ENCODE results near the gene JOSD1.
"Not testable (repeated sequence)": the region's sequence is repeated elsewhere in the genome, so short reads cannot be mapped to it uniquely, and the experiment has no call there.

Gene JOSD1

DNA sequence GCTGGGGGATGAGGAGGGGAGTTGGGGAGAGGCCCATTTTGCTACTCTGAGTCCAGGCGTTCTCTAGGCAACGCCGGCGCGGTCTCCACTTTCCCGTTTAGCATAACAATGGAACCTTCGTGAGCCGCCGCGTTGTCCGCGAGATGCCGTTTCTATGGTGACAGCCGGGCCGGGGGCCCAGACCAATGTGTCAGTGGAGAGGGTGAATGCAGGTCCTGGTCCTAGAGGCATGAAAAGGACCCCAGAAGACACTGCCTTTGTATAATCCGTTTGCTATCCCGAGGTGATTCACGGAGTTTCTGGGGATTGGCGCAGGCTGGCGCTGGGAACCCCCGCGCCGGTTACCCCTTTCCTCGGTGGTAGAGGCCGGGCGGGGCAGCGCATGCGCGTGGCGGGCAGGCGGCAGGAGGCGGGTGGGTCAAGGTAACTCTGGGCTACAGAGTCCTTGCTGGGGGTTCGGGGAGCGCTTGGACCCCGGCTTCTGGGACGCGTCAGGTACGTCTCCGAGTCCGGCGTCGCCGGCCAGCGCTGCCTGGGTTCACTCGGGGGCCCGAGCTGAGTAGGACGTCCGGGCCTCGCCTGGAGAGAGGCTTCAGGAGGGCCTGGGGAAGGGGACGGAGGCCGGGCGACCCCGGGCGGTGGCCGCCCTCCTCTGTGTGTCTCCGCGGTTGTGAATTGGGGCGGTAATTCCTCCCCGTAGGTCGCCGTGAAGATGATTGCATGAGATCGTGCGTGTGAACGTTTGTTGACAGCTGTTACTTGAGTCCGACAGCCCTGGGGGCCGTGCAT, 44.3 kb downstream of the JOSD1 start, which contains the start of the genes CBY1 and FAM227A:
Gene CBY1, plus strand, starts transcription at position 383 of the 789 bp plus-strand sequence. CDS start 11,417 bp downstream, outside the sequence.
Gene FAM227A, minus strand, starts transcription at position 137 of the 789 bp plus-strand sequence. CDS start 6,224 bp downstream, outside the sequence.
- H3K4me3 ChIP-seq (ENCODE audit: low read depth, low read length), result peak within 1 kb of the TSS; percentile 89
- H3K4me1 ChIP-seq (ENCODE audit: control insufficient read depth, insufficient read depth, low read length), result peaks cover 3% of the 10 kb centered on the region
- no peaks in the 10 kb centered on the region for H3K9me3 ChIP-seq (ENCODE audit: control insufficient read depth, insufficient read depth, low read length)
- H3K9ac ChIP-seq (ENCODE audit: low read depth, low read length), result peak within 1 kb of the TSS; percentile 99
- no peaks in the 10 kb centered on the region for H3K27me3 ChIP-seq (ENCODE audit: control insufficient read depth, insufficient read depth, low read length)
- no peaks in the 10 kb centered on the region for H3K36me3 ChIP-seq (ENCODE audit: control insufficient read depth, insufficient read depth, low read length)

DNA sequence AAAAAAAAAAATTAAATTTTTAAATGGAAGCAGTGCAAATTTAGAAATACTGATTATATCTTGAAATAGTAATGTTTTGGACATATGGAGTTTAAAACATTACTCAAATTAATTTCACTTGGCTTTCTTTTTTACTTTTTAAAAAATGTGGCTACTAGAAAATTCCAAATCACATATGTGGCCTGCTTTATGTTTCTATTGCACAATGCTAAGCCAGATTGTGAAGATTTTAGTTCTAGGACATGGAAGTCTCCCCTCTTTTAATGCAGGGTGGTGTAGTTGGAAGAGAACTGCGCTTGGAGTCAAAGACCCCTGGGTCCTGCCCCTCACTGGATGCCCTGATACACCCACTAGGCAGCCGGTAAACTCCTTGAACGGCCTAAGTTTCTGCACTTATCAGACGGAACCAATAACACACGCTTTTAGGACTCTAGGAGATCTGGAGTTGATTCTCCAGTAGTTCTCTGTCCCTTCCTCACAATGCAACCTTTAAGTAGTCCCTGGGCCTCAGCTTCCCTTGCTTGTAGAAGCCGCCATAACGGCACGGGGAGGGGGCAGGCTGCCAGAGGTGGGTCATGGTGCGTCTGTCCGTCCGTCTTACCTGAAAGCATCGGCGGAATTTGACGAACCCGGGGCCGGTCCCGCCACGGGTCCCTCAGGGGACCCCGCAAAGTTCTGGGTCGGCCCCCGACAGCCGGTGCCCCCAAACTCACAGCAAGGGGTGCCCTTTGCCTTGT, 45.1 kb downstream of the JOSD1 start:
- H3K9me3 ChIP-seq (ENCODE audit: control insufficient read depth, insufficient read depth, low read length), result no peaks in the 10 kb centered on the region
- no peaks in the 10 kb centered on the region for H3K36me3 ChIP-seq (ENCODE audit: control insufficient read depth, insufficient read depth, low read length)
- H3K9ac ChIP-seq (ENCODE audit: low read depth, low read length), result peak overlapping the region; percentile 14
- no peaks in the 10 kb centered on the region for H3K27me3 ChIP-seq (ENCODE audit: control insufficient read depth, insufficient read depth, low read length)
- peak overlapping the region; percentile 89 for H3K4me3 ChIP-seq (ENCODE audit: low read depth, low read length)
- peaks cover 3% of the 10 kb centered on the region for H3K4me1 ChIP-seq (ENCODE audit: control insufficient read depth, insufficient read depth, low read length)

DNA sequence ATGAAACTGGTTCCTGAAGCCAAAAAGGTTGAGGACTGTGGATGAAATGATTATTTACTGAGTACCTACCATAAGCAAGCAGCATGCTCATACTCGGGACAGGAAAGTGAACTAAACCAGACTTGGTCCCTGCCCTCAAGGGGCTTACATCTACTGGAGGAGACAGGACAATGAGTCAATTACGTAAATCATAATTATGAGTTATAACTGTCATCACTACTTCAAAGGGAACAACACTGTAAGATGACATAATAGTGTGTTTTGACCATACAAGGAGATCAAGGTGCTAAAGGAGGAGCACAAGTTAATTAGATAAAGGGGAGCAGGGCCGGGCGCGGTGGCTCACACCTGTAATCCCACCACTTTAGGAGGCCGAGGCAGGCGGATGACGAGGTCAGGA, 47.0 kb downstream of the JOSD1 start:
- no peaks in the 10 kb centered on the region for H3K27me3 ChIP-seq (ENCODE audit: control insufficient read depth, insufficient read depth, low read length)
- no peak overlapping the region for H3K4me3 ChIP-seq (ENCODE audit: low read depth, low read length)
- H3K9ac ChIP-seq (ENCODE audit: low read depth, low read length), result no peak overlapping the region
- H3K36me3 ChIP-seq (ENCODE audit: control insufficient read depth, insufficient read depth, low read length), result no peaks in the 10 kb centered on the region
- no peaks in the 10 kb centered on the region for H3K9me3 ChIP-seq (ENCODE audit: control insufficient read depth, insufficient read depth, low read length)
- H3K4me1 ChIP-seq (ENCODE audit: control insufficient read depth, insufficient read depth, low read length), result peaks cover 3% of the 10 kb centered on the region

GRCh38 chr22:38652859-38653258, 47.9 kb downstream of the JOSD1 start:
- H3K9me3 ChIP-seq (ENCODE audit: control insufficient read depth, insufficient read depth, low read length), result no peaks in the 10 kb centered on the region
- H3K9ac ChIP-seq (ENCODE audit: low read depth, low read length), result no peak overlapping the region
- H3K4me1 ChIP-seq (ENCODE audit: control insufficient read depth, insufficient read depth, low read length), result peaks cover 3% of the 10 kb centered on the region
- H3K4me3 ChIP-seq (ENCODE audit: low read depth, low read length), result no peak overlapping the region
- H3K27me3 ChIP-seq (ENCODE audit: control insufficient read depth, insufficient read depth, low read length), result no peaks in the 10 kb centered on the region
- H3K36me3 ChIP-seq (ENCODE audit: control insufficient read depth, insufficient read depth, low read length), result no peaks in the 10 kb centered on the region

DNA sequence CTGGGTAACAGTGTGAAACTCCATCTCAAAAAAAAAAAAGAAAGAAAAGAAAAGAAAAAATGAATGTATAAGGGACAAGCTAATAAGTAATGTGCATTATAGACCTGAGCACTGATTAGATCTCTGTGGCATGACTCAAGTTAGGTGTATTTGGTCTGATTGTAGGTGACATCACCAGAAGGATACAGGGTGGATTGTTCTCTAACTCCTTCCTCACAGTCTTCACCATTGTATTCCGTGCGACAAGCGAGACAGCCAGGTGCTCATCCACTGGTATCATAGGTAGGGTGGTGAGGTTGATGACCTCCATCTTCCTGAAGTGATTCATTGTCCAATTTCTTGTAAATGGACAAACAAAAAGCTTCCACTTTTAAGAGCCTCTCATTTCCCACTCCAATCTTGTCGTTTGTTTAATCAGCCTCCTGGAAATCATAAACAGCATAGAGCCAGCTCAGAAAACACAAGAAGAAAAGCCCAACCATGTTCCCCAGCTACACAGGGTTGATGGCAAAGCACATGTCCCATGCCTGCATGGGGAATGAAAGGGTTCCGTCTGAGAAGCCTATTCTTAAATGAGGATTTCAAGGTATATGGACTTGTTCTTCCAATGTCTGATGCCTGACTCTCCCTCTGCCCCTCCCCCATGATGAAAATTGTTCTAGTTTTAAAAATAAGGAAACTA, 50.8 kb downstream of the JOSD1 start:
- no peaks in the 10 kb centered on the region for H3K27me3 ChIP-seq (ENCODE audit: control insufficient read depth, insufficient read depth, low read length)
- H3K9me3 ChIP-seq (ENCODE audit: control insufficient read depth, insufficient read depth, low read length), result no peaks in the 10 kb centered on the region
- no peaks in the 10 kb centered on the region for H3K4me1 ChIP-seq (ENCODE audit: control insufficient read depth, insufficient read depth, low read length)
- no peaks in the 10 kb centered on the region for H3K36me3 ChIP-seq (ENCODE audit: control insufficient read depth, insufficient read depth, low read length)
- no peak overlapping the region for H3K9ac ChIP-seq (ENCODE audit: low read depth, low read length)
- no peak overlapping the region for H3K4me3 ChIP-seq (ENCODE audit: low read depth, low read length)

DNA sequence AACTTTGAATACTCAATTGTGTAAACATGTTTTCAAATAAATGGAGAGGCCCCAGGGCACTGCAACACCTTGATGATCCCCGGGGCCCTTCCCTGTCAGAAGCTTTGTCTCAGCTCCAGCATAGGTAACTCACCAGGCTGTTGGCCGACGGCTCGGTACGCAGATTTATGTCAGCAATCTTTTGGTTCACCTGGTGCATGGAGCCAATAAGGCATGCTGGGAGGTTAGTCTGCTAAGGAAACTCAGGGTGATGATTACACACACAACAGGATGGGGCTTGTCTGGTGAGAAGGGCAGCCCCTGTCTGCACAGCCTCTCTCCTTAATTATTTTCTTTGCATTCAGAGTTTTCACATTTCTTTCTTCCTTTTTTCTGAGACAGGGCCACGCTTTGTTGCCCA, 55.3 kb downstream of the JOSD1 start:
- H3K27me3 ChIP-seq (ENCODE audit: control insufficient read depth, insufficient read depth, low read length), result no peaks in the 10 kb centered on the region
- no peaks in the 10 kb centered on the region for H3K36me3 ChIP-seq (ENCODE audit: control insufficient read depth, insufficient read depth, low read length)
- H3K4me1 ChIP-seq (ENCODE audit: control insufficient read depth, insufficient read depth, low read length), result no peaks in the 10 kb centered on the region
- no peak overlapping the region for H3K9ac ChIP-seq (ENCODE audit: low read depth, low read length)
- no peaks in the 10 kb centered on the region for H3K9me3 ChIP-seq (ENCODE audit: control insufficient read depth, insufficient read depth, low read length)
- H3K4me3 ChIP-seq (ENCODE audit: low read depth, low read length), result no peak overlapping the region

GRCh38 chr22:38644245-38644644, 56.5 kb downstream of the JOSD1 start:
- H3K36me3 ChIP-seq (ENCODE audit: control insufficient read depth, insufficient read depth, low read length); H3K9ac ChIP-seq (ENCODE audit: low read depth, low read length); H3K9me3 ChIP-seq (ENCODE audit: control insufficient read depth, insufficient read depth, low read length); H3K4me3 ChIP-seq (ENCODE audit: low read depth, low read length); H3K27me3 ChIP-seq (ENCODE audit: control insufficient read depth, insufficient read depth, low read length); H3K4me1 ChIP-seq (ENCODE audit: control insufficient read depth, insufficient read depth, low read length): not testable (repeated sequence)

DNA sequence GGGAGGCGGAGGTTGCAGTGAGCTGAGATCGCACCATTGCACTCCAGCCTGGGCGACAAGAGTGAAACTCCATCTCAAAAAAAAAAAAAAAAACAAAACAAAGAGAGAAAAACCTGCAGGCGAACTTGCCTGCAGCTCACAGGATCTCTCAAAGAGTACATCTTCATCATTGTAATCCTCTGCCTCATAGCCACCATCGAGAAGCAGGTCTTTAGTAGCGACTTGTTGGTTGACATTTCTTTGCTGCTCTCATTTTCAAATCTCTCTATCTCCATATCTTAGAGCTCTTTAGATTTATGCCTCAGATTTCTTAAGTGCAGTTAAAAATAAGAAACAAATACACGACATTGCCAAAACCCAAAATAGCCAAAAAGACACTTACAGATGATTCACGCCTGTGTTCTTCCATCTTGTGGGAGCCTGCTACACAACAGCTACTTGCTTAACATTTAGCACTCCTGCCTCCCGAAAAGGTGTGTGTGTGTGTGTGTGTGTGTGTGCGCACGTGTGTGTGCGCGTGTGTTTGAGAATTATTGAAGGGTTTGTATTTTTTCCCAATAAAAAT, 59.2 kb downstream of the JOSD1 start:
- Histone ChIP-seq H3K9me3 (ENCODE audit: control insufficient read depth, insufficient read depth, low read length) (no peaks in the 10 kb centered on the region), H3K4me1 (ENCODE audit: control insufficient read depth, insufficient read depth, low read length) (no peaks in the 10 kb centered on the region), H3K9ac (ENCODE audit: low read depth, low read length) (no peak overlapping the region), H3K27me3 (ENCODE audit: control insufficient read depth, insufficient read depth, low read length) (no peaks in the 10 kb centered on the region), H3K4me3 (ENCODE audit: low read depth, low read length) (no peak overlapping the region), H3K36me3 (ENCODE audit: control insufficient read depth, insufficient read depth, low read length) (no peaks in the 10 kb centered on the region)

DNA sequence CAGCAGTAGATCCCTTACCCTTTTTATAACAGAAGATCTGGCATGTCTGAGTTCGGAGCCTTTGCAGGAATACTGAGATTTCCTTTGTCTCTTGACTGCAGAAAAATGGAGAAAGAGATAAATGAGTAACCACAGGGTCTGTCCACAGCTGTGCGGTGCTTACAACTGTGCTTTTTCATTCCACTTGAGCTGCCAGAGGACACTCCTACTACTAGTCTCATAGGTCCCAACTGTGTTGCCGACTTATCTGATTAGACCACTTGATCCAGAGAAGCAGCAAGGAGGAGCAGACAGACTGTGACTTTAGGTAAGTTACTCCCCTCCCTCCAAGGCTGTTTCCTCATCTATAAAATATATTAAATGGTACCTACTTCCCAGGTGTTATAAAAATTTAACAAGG, 62.0 kb downstream of the JOSD1 start:
- no peaks in the 10 kb centered on the region for H3K36me3 ChIP-seq (ENCODE audit: control insufficient read depth, insufficient read depth, low read length)
- H3K9ac ChIP-seq (ENCODE audit: low read depth, low read length), result no peak overlapping the region
- no peaks in the 10 kb centered on the region for H3K4me1 ChIP-seq (ENCODE audit: control insufficient read depth, insufficient read depth, low read length)
- no peaks in the 10 kb centered on the region for H3K27me3 ChIP-seq (ENCODE audit: control insufficient read depth, insufficient read depth, low read length)
- no peak overlapping the region for H3K4me3 ChIP-seq (ENCODE audit: low read depth, low read length)
- no peaks in the 10 kb centered on the region for H3K9me3 ChIP-seq (ENCODE audit: control insufficient read depth, insufficient read depth, low read length)

DNA sequence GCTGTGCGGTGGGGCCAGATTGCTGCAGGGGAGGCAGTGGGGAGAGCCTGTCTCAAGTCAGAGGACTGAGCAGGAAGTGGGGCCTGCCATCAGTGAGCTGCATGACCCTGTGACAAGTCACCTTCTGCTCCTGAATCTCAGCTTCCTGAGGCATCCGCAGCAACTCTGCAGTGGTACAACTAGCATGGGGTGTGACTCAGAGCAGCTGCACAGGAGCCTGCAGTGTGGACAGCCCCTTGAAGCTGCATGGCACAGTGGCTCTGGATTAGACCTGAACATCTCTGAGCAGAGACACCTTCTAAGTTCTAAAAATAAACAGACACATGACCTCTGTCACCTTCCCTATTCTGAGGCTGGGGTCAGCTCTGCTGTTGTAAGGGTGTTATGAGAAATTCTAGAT, 62.5 kb downstream of the JOSD1 start:
- no peaks in the 10 kb centered on the region for H3K27me3 ChIP-seq (ENCODE audit: control insufficient read depth, insufficient read depth, low read length)
- H3K9me3 ChIP-seq (ENCODE audit: control insufficient read depth, insufficient read depth, low read length), result no peaks in the 10 kb centered on the region

More for the DNA sequence above, 62.5 kb downstream of the JOSD1 start:
- no peak overlapping the region for H3K9ac ChIP-seq (ENCODE audit: low read depth, low read length)
- no peaks in the 10 kb centered on the region for H3K4me1 ChIP-seq (ENCODE audit: control insufficient read depth, insufficient read depth, low read length)
- no peak overlapping the region for H3K4me3 ChIP-seq (ENCODE audit: low read depth, low read length)
- no peaks in the 10 kb centered on the region for H3K36me3 ChIP-seq (ENCODE audit: control insufficient read depth, insufficient read depth, low read length)
